NCI-H226 (cell line): ENCODE results near the gene C19orf18.
A peak's percentile ranks its signal among the peaks of the same experiment; 100 is the strongest.
"Not testable (repeated sequence)": the region's sequence is repeated elsewhere in the genome, so short reads cannot be mapped to it uniquely, and the experiment has no call there.

Experiments
- DNase-seq: peaks from one replicate; pipeline ENCODE4 v3.0.0-alpha.2; 2015

C19orf18 gene

GRCh38 chr19:57974434-57974833, at the start of gene C19orf18:
C19orf18 (minus strand) TSS chr19:57974534; CDS start chr19:57974432, 102 bp downstream.
- no peak for DNase-seq

- no peak for DNase-seq
Measured at GRCh38 chr19:58022283-58022660, 47.9 kb upstream of the C19orf18 start.

- no peak for DNase-seq
Measured at GRCh38 chr19:58021541-58022282, 47.4 kb upstream of the C19orf18 start.

GRCh38 chr19:58020129-58020528, 45.8 kb upstream of the C19orf18 start:
- no peak for DNase-seq

GRCh38 chr19:58014141-58014540, 39.8 kb upstream of the C19orf18 start:
- no peak for DNase-seq

- no peak for DNase-seq
Measured at GRCh38 chr19:58010507-58010906, 36.2 kb upstream of the C19orf18 start.

- peak; percentile 82 for DNase-seq
Measured at GRCh38 chr19:58009666-58010301, 35.5 kb upstream of the C19orf18 start.

- DNase-seq, result no peak
Measured at GRCh38 chr19:58009301-58009665, 34.9 kb upstream of the C19orf18 start.

GRCh38 chr19:58008877-58009276, 34.5 kb upstream of the C19orf18 start:
- DNase-seq, result not testable (repeated sequence)

- DNase-seq, result no peak
Measured at GRCh38 chr19:58007285-58007684, 33.0 kb upstream of the C19orf18 start.

- DNase-seq, result no peak
Measured at GRCh38 chr19:58003174-58003828, 29.0 kb upstream of the C19orf18 start.

GRCh38 chr19:58002384-58003173, 28.2 kb upstream of the C19orf18 start, which contains the start of gene ZNF606:
ZNF606 (minus strand) TSS chr19:58002820; CDS start chr19:58001319, 1,501 bp downstream.
- DNase-seq, result peak; percentile 95

- no peak for DNase-seq
Measured at GRCh38 chr19:58001895-58002369, 27.6 kb upstream of the C19orf18 start.

- no peak for DNase-seq
Measured at GRCh38 chr19:58000677-58001076, 26.3 kb upstream of the C19orf18 start.

GRCh38 chr19:57992841-57993240, 18.5 kb upstream of the C19orf18 start:
- DNase-seq, result no peak

GRCh38 chr19:57978586-57979289, 4.4 kb upstream of the C19orf18 start:
- no peak for DNase-seq

- DNase-seq, result no peak
Measured at GRCh38 chr19:57964761-57965160, 9.6 kb downstream of the C19orf18 start.

GRCh38 chr19:57961785-57962184, 12.5 kb downstream of the C19orf18 start:
- DNase-seq, result no peak

- DNase-seq, result no peak
Measured at GRCh38 chr19:57954996-57955395, 19.3 kb downstream of the C19orf18 start.

GRCh38 chr19:57949702-57950101, 24.6 kb downstream of the C19orf18 start:
- DNase-seq, result no peak

- no peak for DNase-seq
Measured at GRCh38 chr19:57949296-57949695, 25.0 kb downstream of the C19orf18 start.

- peak; percentile 98 for DNase-seq
Measured at GRCh38 chr19:57947419-57948134, 26.8 kb downstream of the C19orf18 start, which contains the start of gene ZNF256. ZNF256 (minus strand) TSS chr19:57947706; CDS start chr19:57947474, 232 bp downstream.
